Measurements from ENCODE around the gene SLC25A21.

SLC25A21 gene

DNA sequence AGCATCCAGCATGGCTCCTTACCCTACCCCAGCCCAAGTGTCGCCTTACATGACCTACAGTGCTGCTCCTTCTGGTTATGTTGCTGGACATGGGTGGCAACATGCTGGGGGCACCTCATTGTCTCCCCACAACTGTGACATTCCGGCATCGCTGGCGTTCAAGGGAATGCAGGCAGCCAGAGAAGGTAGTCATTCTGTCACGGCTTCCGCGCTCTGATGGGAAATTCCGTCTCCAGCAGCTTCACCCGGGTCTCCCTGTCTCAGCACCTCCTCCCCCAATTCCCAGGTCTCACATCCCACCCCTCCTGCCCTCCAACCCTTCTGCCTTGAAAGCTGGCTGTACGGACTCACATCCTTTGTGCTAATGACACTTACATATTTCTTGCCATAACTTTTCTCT is 496.2 kb downstream of the SLC25A21 start:
- no peak for DNase-seq

DNA sequence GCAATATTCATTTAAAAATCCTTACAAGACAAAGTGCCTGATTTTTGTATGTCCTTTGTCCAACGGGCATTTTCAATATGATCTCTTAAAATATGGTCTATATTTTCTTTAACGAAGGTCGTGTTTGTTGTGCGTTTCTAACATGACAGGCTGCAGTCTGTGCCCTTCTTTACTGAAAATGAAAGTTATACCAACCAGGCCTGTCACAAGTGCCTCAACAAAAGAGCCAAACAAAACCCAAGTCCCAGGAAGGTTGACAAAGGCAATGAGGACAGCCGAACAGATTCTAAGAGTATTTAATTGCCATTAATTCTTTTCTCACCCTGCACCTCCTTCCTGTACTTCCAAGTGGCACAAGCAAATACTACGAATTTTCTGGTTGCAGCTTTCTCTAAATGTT is 496.8 kb downstream of the SLC25A21 start:
- DNase-seq, result no peak

DNA sequence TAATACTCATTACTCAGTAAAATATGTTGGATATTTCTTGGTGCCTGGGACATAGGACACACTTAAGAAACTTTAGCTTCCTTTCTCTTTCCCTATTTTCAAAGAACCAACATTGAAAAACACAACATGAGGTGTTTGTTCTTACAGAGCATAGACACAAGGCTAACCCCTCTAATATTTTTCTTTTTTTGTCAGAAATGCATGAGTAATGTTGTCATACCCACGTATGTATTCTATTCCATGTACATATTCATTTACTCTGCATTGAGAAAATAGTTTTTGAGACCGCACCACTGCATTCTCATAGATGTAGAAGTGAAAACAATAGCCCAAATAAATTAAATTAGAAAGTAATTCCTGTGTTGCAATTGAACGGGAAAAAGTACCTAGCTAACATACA is 497.7 kb downstream of the SLC25A21 start:
- no peak for DNase-seq

DNA sequence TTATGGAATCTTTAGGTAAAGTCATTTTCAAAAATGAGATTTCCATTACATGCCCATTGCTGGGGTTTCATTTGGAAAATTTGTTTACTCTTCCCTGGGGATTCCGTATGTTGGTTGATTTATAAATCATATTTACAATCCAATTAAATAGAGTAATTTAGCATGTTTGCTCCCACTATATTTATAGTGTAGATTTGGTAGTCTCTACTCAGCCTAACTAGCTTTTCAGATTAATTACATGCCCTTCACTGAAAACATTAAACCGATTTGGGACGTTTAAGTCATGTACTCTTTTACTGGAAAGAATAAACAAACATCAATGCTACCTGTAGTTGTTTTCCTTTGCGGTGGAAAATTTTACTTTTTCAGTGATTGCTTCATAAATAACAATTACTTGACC is 500.3 kb downstream of the SLC25A21 start:
- no peak for DNase-seq

DNA sequence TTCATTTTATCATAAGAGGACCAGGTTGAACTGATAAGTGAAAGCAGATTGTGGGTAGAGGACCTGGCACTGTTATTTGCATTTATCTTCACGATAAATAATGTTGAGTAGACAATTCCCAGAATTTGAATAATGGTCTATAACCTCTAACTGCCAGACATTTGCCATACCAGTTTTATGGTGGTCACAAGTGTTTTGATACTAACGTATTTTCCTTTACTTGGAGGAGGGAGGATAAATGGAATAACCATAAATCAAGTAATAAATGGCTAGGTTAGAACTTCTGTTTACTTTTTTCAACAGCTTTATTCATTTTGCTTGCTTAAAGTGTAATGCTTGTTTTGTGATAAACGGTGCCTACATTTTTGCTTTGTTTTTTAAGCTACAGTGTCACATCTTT is 501.3 kb downstream of the SLC25A21 start:
- no peak for DNase-seq

DNA sequence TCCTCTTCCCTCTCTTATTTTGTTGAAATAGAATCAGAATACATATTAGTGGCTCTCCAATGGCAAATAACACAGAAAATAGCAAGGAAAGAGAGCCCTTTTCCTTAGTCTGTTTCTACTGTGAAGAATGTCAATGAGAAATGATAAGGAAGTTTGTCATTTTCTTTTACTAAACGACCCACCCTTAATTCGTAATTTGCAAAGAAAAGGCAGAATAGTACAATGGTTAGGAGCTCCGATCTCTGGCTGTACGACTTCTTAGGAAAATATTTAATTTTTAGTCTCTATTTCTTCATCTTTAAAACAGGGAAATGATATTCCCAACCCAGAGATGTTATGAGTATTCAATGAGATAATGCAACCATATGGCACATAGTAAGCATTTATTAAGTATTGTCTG is 504.7 kb downstream of the SLC25A21 start:
- DNase-seq, result no peak

DNA sequence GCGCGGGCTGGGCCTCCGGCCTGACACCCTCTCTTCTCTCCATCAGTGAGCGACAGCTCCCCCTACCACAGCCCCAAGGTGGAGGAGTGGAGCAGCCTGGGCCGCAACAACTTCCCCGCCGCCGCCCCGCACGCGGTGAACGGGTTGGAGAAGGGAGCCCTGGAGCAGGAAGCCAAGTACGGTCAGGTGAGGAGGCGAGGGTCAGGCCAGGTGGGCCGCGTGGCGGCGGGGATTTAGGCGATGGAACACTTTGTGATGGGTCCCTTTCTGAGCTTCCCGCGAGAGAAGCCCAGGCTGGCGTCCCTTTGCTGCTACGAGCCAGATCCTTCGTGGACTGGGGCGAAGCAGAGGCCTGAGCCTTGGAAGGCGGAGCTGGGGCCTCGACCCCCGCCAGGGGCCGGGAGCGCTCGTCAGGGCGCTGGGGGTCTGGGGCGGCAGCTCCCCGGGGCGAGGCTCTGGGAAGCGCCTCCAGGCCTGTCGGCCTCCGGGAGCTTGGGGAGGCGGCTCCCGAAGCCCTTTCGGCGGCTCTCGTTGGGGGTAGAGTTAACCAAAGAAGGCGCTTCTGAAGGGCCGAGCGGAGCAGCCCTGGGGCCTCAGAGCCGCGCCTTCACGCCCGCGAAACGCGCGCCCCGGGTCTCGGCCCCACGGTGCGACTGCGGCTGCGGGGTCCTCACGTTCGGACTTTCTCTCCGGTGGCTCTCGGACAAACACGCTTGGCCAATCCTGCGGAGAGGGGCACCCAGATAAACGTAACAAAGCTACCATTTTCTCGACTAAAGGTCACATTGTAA is 505.8 kb downstream of the SLC25A21 start:
- no peak for DNase-seq

DNA sequence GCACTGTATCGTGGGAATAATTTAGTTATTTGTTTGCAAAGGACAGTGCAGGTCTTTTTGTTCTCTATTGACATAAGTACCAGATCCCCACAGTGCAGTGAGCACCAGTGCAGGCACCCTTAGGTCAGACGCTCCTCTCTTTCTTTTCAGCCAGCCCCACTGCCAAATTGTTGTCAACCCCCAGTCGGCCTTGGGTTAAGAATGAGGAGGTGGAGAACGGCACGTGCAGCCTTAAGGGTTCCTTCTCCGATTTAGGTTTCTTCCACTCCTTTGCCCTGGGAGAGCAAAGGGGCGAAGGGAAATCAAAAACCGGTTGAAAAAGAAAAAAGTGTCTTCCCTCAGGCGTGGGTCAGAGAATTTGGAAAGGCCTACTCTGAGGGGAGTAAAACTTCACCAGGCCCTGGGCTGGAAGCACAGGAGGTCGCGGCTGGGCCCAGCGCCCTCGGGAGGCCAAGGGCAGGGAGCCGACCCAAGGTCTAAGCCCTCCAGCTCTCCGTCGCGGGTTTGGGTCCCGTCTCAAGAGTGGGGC is 506.5 kb downstream of the SLC25A21 start:
- no peak for DNase-seq

DNA sequence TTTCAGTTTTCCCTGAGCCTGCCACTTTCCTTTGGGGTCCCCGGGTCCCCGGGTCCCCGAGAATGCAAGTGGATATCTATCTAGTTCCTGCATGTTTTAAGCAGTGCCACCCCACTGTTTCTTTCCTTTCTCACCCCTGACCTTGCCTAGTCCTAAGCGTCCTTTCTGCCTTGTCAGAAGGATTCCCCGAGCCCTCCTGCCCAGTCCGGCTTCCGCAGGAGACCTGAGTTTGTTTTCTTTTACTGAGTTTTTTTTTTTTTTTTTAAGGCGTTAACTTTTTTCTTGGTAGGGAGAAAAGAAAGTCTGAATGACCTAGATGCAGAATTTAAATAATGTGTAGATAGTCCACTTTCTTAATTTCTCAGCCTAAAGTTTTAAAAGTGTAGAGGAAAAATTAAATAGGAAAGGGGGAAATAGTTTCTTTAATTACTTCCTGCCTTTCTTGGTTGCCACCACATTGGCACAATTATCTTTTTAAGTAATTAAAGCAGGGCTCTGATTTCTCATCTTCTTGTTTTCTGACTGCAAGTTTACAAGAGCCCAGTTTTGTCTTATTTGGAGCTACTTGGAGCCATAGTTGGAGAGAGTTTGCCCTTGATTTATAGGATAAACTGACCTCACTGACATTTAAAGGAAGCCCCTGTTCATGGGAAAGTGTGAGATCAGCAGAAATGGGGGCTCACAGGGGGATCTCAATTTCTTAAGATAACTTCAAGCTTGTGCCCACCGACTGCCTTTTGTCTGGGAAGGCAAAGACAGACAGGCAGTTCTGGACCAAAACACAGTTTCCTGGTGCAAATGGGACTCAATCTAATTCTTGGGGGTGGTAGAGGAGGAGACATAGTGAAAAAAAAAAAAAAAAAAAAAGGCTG is 507.8 kb downstream of the SLC25A21 start:
- no peak for DNase-seq

DNA sequence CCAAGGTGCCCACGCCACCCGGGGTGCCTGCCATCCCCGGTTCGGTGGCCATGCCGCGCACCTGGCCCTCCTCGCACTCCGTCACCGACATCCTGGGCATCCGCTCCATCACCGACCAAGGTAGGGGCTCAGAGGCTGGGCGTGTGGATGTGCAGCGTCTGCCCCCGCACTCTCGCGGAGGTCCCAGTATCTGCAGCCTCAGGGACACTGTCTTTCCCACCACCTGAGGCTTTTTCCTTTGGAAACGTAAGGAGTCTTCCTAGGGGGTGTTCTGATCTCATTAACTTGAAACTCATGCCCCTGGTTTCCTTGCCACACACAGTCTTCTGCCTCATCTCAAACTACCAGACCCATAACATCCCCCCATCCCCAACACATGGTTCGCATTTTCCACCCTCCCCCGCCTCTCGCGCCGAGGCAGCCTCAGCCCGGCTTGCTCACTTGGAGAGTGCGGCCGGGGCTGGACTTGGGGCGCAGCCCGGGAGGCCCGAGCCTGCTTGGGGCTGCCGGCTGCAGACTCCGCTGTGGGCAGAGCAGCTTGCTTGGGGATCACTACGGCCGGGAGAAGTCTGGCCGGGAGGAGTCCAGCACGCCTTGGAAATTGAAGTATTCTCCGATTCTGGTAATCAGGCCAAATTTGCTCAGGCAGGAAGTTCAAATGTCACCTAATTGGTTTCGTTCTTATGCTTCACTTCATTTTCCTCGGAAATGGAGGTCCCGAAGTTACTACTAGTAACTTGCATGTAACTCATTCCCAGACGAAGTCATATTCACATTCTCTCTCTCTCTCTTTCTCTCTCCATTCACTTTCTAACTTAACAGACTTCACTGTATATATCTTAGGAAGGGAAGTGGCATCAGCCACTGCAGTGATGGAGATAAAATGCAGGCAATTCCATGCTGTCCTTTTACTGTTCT is 508.7 kb downstream of the SLC25A21 start:
- DNase-seq, result no peak

DNA sequence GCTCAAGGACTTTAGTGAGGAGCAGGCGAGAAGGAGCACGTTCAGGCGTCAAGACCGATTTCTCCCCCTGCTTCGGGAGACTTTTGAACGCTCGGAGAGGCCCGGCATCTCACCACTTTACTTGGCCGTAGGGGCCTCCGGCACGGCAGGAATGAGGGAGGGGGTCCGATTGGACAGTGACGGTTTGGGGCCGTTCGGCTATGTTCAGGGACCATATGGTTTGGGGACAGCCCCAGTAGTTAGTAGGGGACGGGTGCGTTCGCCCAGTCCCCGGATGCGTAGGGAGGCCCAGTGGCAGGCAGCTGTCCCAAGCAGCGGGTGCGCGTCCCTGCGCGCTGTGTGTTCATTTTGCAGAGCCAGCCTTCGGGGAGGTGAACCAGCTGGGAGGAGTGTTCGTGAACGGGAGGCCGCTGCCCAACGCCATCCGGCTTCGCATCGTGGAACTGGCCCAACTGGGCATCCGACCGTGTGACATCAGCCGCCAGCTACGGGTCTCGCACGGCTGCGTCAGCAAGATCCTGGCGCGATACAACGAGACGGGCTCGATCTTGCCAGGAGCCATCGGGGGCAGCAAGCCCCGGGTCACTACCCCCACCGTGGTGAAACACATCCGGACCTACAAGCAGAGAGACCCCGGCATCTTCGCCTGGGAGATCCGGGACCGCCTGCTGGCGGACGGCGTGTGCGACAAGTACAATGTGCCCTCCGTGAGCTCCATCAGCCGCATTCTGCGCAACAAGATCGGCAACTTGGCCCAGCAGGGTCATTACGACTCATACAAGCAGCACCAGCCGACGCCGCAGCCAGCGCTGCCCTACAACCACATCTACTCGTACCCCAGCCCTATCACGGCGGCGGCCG is 509.6 kb downstream of the SLC25A21 start:
- no peak for DNase-seq

DNA sequence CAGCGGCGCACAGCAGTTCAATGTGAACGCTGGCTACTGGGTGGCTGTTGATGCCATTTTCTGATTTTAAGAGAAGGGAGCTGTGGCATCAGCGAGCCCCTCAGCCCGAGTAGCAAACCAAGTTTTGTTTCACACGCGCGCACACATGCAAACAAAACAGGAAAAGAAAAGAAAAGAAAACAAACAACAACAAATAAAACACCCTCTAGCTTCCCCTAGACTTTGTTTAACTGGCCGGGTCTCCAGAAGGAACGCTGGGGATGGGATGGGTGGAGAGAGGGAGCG is 510.2 kb downstream of the SLC25A21 start:
- no peak for DNase-seq

DNA sequence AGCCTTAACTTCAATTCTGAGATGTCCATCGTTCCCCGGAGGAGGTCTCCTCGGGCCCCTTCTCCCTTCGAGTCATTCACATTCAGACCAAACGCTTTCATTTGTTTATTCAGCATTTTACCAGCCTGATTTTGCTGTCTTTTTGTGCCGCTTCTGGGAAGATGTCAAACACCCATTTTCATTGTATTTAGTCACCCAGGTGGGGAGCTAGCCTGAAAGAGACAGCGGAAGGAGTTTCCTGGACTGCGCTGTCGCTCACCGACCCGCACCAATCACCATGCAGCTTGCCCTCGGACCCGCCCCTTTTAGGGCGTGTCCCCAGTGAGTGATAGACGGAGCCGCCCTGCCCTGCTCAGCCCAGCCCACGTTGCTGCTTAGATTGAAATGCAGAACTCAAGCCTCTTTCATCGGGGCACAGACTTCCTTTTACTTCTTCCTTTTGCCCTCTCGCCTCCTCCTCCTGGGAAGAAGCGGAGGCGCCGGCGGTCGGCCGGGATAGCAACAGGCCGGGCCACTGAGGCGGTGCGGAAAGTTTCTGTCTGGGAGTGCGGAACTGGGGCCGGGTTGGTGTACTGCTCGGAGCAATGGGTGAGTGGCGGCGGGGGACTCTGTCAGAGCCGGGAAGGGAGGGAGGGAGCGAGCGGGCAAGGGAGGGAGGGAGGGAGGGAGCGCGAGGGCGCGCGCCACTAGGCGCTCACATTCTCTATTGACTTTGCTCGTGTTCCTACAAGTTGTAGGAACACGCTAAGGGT is 510.7 kb downstream of the SLC25A21 start, which contains the start of gene PAX9:
Gene PAX9 (plus strand): TSS at position 355 of the 752 bp plus-strand sequence. CDS start 230 bp downstream, at position 585.
- DNase-seq, result no peak

DNA sequence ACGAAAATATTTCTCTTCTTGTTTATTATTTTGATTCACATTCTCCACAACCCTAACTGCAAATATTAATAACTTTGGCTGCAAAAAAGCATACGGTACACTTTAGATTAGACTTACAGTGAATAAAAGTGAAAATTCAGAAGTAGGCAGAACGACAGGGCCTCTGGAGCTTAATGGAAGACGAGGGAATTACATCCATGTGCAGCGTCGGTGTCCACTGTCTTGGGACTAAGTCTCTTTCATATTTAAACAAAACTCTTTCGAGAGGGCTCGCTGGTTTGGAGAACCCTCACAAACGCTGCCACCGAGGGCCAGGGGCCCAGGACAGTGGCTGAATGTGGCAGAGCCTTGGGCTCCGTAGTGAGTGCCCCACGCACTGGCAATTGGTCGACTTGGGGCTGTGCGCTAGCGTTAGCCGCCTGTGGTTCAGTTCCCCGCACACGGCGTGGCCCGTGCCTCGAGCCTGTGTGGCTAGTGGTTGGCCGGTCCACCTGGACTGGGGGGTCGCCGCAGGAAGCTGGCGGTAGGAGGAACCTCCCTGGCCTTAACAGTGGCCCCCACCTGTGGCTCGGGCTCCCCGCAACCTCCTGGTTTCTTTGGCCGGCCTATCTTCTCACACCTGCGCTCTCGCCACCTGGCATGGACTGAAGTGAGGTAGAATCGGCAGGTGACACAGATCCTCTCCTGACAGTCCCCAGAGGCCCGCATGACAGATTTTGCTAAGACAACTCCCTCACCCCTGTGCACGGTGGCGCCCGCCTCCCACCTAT is 511.5 kb downstream of the SLC25A21 start:
- no peak for DNase-seq

DNA sequence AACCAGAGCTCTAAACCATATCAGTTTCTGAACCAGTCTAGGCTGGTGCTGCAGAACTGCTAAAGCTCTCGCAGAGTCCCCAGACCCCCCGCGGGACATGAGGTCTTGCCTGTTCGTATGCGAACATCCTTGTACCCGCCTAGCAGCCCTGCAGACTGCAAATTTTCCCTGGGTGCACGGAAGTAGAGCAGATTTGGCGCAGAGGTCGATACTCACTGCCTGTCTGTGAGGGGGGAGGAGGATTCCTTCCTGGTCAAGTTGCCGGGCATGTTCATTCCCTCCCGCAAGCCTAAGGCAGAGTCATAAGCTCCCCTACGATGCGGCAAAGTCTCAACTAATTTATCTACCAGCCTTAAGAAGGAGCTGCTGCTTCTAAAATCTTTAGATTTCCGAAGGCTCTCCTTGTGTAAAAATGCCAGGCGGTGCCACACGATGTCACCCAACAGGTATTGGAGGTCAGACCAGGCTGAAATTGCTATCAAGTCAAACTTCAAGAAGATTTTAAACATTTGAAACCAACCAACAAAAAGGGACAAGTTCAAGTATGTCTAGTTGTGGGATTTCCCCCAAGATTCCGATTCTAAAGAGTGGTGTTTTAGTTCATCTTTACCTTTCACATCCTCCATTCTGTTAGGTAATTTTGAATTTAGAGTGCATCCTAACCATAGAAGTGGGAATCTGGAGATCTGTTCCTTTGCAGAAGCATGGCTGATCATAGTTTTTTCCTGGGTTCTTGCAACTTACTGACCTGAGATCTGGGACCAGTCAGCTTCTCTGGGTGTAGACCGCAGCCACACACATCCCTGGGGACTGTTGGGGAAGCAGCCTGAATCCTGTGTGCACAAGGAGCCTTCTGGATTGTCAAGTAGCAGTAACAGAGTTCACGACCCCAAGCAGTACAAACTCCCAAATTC is 512.3 kb downstream of the SLC25A21 start:
- no peak for DNase-seq

DNA sequence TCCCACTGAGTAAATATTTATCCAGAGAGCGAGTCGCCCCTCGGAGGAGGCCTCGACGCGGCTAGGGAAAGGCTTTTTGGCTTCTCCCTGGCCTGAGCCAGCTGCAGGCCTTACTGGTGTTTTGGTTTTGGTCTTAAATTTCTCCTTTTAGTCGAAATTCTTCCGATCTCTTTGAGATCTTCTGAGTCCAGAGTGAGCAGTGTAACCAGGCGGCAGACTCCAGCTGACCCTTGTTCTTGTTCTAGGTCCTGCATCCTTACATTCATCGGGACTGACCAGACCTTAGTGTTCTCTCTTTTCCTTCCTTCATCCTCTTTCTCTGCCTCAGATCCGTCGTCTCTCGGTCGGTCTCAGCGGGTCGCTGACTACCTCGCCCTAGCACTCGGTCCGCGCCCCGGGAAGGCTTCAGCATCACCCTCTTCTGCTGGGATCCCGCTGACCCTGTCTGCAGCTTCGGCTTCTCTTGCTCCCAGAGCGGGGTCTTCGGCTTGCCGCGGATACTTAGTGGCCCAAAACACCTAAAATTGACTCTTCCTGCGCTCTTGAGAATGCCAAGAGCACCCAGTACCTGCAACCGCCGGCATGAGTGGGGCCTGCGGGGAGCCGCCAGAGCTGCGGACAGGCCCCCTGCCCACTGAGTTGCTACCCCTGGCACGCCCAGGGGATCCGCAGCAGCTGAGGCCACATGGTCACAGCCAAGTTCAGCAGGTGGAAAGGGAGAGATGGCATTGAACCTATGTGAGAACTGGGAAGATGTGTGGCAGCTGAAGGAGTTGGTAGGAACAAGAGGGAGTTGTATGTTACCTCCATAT is 513.2 kb downstream of the SLC25A21 start:
- no peak for DNase-seq

DNA sequence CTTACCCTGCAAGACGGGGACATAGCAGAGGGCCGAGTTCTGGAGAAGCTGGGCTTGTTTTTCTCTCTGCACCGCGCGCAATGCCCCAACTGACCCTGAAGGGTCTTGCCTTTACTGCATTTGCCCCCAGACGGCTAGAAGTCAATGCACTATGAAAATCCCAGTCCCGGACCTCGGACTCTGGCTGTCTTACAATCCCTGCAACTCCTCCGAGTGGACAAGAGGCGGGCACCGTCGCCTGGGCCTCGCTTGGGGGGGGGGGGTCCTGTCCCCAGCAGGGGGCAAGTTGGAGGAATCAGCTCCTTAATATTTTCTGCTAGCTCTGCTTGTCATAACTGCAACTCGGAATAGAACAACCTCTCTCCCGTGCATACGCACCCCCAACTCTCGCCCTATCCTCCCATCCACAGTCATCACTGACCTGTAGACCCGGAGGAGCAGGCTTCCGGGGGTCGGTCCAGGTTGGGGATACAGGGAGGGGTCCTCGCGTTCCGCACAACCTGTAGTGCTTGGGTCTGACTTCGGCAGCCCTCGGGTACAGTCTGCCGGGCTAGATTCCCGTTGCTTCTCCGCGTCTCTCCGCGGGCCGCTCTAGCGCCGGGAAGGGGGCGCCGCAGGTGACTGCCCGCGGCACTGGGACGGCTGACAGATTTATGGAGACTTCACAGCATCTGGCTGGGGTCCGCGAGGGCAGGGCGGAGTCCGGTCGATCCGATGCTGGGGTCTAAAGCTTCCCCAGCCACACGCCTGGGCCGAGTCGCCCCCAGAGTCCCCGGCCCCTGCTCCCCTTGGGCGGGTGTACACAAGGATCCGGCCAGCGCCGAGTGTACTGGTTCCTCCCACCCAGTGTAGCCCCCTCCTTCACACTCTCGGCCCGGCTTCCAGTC is 514.0 kb downstream of the SLC25A21 start:
- no peak for DNase-seq
